ENCODE results near the gene NADK.
"Not testable (repeated sequence)": the region's sequence is repeated elsewhere in the genome, so short reads cannot be mapped to it uniquely, and the experiment has no call there.

Gene NADK

DNA sequence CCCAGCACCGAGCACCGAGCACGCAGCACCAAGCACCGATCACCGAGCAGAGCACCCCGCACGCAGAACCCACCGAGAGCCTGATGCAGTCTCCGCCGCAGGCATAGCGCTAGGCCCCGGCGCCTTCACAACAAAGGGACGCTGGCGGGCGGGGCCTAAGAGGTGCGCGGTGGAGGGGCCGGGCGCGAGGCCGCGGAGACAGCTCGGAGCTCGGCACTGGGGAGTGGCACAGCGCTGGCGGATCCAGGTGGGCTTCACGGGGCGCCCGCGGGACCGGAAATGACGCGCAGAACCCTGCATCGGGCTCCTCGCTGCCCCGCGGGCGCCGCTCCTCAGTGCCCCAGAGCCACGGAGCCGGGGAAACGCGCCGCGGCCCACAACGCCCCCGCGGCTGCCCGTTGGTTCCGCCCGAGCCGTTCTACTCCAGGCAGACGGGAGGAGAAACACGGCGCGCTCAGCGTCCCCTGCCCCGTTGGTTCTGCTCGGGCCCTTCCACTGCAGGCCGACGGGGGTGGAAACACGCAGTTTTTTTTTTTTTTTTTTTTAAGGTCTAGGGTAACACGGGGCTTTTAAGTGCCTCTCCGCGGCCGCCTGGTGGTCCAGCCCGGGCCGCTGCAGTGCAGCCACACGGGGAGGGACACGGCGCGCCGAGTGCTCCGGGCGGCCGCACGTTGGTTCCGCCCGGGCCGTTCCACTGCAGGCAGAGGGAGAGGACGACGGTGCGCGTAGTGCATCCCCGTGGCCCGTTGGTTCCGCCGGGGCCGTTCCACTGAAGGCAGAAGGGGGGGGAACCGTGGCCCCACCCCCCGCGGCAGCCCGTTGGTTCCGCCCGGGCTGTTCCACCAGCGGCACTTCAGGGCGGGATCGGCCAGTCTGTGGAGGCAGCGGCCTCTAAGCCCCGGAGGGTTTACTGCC is 32.4 kb downstream of the NADK start:
- DNase-seq, result peak; percentile 84

DNA sequence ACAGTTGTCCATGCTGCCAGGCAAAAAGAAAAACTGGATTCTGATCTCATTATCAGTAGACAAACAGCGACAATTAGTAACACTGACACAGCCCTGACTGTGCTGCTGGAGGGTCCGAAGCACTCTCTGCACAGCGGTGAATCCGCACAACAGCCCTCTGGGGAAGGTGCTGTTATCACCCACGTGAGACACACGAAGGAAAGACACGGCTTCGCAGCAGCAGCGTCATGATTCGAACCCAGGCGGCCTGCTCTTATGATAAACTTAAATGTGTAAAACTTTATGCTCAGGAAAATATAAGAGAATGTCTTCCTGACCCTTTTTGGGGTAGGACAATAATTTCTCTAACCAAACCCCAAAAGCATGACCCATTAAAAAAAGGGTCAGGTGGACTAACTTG is 35.7 kb downstream of the NADK start:
- DNase-seq, result not testable (repeated sequence)

DNA sequence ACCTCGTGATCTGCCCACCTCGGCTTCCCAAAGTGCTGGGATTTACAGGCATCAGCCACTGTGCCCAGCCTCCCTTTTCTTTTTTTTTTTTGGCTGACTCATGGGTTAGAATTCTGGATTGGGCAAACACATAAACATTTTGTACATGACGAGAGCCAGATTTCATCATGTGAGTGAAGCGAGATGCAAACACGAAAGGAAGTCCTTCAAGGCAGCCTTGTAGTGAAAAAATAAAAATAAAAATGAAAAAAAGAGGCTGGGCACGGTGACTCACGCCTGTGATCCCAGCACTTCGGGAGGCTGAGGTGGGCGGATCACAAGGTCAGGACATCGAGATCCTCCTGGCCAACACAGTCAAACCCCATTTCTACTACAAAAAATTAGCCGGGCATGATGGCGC is 37.3 kb downstream of the NADK start:
- DNase-seq, result not testable (repeated sequence)

DNA sequence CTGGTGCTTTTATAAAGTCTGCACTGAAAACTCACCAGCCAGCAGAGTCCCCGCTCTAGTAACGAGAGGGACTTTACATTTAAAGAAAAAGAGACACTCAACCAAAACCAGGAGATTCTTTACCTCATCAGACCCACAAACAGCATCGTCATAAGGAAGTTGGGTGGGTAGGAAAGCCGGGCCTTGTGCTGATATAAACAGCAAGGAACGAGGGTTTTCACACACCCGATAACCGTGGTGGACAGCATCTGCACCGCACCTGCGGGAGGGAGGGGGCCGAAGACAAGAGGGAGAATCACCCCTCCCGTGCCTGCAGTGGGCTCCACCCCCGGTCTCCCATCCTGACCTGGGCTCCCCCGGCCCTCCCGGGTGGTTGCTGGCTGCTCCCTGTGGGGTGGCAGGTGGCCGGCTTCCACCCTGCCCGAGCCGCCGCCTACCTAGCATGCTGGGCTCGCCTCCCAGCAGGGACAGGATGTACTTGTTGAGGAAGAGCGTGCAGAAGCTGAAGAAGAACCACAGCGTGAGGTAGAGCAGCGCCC is 39.4 kb downstream of the NADK start:
- not testable (repeated sequence) for DNase-seq

DNA sequence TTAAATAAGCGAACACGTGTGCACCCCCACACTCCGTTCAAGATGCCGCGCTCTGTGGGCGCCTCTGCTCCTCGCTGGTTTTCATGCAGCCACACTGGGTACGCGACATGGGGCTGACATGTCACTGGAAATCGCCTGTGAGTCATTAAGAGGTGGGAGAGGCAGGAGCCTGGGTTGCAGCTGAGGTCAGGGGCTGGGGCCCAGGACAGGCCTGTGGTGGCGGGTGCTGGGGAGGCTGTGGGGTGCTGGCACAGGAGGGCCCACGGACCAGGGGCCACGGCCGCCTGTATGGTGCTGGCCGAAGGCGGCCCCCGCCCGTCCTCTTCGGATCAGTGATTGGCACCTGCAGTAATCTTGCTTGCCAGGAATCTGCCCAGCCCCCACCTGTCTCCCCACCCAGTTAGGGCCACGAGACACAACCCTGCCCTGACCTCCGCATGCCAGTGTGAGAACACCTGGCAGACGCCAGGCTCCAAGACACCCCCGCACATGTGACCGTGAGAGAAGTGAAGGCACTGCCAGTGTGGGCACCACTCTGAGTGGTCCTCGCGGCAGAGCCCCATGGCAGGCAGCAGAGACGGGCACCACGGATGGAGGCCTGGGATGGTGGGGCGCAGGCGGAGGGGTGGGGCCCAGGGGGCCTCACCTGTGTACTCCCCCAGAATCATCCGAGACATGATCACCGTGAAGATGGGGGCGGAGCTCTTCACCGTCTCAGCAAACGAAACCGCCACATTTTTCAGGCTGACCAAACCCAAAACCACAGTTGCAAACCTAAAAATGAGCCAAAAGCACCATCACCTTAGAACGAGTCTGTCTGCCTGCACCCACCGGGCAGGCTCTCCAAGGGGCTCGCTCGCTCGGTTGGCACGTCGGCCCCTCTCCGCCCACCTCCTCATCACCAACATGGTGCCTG is 40.3 kb downstream of the NADK start:
- DNase-seq, result not testable (repeated sequence)

DNA sequence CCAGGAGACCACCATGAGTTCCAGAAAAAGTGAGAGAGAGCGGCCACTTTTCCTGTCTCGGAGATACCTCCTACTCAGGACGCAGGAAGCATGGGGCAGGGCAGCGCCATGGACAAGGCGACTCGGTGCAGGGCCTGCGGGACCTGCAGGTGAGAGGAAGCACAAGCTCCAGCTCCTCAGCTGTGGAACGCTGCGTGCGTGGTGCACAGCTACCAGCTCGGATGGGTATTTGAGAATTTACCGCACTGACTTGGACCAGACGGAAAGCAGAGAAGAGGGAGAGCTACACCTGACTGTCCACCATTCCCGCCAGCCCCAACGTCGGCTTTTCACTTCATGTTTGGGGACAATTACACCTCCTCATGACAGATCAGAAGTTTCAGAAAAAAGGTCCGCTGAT is 45.9 kb downstream of the NADK start:
- DNase-seq, result no peak

DNA sequence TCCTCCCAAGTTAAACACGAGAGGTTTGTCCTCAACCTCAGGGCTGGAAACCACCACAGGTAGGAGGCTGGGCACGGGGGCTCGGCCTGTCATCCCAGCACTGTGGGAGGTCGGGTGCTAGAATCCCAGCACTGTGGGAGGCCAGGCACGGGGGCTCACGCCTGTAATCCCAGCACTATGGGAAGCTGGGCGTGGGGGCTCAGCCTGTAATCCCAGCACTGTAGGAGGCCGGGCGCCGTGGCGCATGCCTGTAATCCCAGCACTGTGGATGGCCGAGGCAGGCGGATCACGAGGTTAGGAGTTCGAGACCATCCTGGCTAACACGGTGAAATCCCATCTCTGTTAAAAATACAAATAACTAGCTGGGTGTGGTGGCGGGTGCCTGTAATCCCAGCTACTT is 47.4 kb downstream of the NADK start:
- no peak for DNase-seq

DNA sequence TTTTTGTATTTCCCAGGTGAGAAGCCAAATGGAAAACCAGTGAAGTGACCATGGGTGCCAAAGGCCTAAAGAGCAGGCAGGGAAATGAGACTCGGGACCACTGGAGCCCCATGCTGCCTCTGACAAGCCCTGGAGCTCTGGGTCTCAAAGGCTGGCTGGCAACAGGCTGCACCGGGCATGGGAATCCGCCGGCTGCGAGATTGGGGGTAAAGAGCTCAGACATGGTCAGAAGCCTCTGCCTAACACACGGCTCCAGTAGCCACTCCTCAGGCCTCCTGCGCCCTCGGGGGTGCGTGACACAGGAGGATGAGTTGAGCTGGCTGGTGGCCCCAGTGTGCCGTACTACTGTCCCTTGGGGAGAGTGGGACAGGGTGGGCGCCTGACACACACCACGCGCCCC is 48.0 kb downstream of the NADK start:
- not testable (repeated sequence) for DNase-seq

DNA sequence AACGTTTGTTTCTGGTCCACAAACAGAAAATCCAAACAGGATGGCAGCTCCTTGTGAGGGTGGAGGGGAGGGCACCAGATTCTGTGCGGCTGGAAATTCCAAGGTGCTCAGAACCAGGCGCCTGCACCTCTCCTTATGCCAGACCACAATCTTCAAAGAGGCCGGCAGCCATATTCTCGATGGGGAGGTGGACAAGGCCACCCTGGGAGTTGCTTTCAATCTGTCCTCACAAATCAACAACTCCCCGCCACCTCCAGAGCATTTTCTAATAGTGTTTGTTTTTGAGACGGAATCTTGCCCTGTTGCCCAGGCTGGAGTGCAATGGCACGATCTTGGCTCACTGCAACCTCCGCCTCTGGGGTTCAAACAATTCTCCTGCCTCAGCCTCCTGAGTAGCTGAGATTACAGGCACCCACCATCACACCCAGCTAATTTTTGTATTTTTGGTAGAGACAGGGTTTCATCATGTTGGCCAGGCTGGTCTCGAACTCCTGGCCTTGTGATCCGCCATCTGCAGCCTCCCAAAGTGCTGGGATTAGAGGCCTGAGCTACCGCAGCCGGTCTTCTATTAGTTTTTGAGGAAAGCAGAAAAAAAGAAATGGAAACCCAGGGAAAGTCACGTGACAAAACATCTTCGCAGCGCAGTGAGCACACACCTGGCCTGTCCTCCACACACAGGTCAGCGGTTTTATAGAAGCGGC is 49.0 kb downstream of the NADK start:
- DNase-seq, result not testable (repeated sequence)

DNA sequence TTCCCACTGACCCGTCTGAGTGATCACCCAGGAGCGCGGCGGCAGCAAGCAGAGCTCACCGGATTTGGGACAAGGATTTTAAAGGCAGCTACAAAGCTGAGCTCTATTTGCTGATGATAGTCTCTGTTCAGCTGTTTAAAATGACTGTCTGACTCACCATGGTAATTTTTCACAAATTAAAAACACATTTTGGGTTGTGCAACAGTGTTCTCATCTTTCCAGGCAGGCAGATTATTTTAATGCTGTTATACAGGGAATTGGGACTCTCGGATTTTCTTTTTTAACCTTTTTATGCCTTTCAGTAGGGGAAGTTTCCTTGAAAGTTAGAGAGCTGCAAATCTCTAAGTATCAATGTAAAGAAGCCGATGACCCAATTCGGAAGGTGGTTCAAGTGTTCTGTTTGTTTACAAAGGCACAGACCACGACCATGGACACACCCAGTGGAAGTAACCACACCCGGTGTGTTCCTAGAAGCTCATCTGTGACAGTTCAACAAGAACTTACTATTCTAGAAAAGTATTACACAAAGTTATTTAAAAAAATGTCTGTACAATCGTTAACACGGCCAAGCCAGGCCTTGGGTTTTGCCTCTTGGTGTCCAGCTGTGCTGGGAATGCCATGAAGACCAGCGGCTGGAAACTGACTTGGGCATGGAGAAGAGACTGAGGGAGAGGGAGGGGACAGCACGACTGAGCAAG is 49.8 kb downstream of the NADK start:
- peak; percentile 82 for DNase-seq

DNA sequence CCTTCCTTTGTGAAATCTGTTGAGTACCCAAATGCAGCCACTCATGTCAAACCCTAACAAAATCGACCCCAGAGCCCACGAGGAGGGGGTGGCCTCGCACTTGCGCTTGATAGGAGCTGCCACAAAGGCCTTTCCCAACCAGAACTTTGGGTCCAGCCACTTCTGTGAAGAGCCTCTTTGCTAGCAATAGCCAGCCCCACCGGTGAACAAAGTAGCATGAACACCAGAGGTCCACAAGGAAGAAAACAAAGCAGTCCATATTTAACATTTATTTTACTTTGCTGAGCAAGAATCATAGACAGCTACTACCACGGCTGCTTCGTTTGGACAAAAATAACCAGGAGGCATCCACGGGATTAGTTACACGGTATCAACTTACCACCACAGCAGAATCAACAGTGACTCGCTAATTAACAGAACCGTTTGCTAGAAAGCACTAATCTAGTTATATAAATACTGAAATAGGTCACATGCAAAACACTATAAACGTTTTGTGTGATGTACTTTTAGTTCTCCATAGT is 51.1 kb downstream of the NADK start:
- DNase-seq, result not testable (repeated sequence)

DNA sequence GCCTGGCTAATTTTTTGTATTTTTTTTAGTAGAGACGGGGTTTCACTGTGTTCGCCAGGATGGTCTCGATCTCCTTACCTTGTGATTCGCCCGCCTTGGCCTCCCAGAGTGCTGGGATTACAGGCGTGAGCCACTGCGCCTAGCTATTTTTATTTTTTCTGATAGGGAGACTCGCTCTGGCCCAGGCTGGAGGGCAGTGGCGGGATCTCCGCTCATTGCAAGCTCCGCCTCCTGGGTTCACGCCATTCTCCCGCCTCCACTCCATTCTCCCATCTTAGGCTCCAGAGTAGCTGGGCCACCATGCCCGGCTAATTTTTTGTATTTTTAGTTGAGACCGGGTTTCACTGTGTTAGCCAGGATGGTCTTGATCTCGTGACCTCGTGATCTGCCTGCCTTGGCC is 52.2 kb downstream of the NADK start:
- DNase-seq, result not testable (repeated sequence)

DNA sequence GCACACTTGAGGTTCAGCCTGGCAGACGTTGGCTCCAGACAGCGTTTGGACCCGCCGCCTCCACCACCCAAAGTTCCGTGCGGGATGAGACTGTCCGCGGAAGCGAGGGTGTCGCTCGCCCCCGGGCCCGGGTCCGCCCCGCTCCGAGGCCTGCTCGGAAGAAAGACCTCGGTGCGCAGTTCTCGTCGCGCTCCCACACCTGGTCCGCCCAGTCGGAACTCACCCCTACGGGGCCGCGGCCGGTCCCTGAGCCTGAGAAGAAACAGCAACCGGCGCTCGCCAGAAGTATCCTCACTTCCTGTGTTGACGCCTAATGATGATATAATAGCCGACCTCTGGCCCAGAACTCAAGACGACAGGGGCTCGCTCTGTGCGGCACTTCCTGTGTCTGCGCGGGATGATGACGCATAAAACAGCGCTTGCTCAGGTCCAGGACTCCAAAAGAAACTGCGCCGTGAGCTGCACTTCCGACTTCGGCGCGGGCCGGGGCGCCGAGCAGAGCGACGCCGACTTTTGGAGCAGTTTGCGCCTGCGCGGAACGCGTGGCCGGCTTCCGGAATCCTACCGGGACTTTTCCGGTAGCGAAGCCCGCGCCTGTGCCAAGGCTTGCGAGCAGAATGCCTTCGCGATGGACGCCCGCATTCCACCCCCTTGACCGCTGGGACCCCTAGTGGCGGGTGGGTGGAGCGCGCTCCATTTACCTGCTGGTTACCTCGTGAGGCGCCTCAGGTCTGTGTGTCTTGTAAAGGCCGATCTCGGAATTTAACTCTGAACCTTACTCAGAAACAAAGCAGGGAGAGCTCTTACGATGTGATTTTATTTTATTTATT is 54.0 kb downstream of the NADK start, which contains the start of gene CDK11A:
CDK11A (minus strand) TSS at position 323 of the 830 bp plus-strand sequence. CDS start 1,539 bp downstream, outside the sequence.
- peak; percentile 99 for DNase-seq

DNA sequence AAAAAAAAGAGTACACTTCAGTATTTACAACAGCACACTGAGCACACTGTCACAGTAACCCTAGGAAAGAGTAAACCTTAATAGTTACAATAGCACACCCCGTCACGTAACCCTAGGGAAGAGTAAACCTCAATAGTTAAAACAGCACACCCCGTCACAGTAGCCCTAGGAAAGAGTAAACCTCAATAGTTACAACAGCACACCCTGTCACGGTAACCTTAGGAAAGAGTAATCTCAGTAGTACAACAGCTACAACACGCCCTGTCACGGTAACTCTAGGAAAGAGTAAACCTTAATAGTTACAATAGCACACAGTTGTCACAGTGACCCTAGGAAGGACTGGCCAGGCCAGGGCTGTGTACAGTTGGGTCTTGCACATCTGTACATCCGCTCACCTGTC is 57.1 kb downstream of the NADK start:
- DNase-seq, result no peak

DNA sequence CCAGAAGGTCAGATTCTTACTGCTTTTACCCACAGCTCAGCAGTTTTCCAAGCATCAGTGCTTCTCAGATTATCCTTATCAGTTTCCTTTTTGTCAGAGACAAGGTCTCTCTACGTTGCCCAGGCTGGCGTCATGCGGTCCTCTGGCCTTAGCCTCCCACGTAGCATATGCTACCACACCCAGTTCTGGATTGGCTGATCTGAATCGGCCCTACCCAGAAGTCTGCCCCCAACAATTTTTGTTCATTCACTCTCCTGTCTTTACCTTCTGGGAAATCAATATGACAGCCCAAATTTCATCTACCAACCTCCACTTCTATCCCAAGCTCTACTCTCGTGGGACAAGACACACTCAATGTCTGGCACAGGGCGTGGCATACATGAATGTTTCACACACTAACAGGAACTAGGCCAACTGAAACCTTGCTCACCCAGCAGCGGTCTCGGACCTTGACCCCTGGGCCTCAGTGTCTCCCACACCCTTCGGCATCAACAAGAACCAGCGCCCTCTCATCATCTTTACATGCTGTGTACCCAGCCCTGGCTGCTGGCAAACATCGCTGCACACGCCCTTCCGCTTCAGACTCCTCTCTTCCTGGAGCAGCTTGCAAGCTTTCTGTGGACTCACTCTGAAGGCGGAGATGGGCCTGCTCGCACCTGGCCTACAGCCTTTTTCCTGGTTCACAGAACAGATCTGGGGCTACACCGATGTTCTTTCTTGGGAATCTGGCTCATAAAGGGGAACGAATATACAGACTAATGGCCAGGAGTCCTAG is 63.0 kb downstream of the NADK start:
- DNase-seq, result not testable (repeated sequence)

DNA sequence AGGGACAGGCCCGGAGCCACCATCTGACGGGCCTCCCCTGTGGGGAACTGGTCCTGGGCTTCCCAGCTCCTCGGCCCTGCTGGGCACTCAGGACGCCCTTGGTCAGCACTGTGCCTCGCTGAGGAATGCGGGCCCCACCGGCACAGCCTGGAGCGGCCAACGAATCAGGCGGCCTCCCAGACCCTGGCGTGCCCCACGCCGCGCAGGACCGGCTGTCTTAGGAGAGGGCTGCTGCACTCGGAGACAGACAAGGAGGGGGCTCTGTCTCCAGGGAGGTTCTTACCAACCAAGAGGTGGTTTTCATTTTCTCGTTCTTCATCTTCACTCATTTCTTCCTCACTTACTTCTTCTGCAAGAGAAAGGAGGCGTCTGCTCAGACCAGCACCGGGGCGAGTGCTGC is 70.4 kb downstream of the NADK start:
- not testable (repeated sequence) for DNase-seq

DNA sequence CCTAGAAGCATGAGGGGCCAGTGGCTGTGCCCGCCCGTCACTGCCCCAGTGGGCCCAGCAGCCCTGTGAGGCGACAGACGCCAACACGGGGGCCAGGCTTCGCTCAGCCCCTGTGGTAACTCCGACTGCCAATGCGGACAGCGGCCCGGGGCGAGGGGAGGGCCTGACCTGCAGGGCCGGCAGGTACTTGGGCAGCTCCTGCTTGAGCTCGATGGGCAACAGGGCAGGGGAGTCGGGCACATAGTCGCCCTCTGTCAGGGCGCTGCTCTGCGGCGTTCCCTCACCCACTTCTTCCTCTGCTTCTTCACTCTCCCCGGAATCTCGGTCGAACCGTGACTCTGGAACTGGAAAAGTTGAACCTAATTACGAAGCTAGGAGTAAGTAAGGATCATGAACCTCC is 71.0 kb downstream of the NADK start:
- not testable (repeated sequence) for DNase-seq

DNA sequence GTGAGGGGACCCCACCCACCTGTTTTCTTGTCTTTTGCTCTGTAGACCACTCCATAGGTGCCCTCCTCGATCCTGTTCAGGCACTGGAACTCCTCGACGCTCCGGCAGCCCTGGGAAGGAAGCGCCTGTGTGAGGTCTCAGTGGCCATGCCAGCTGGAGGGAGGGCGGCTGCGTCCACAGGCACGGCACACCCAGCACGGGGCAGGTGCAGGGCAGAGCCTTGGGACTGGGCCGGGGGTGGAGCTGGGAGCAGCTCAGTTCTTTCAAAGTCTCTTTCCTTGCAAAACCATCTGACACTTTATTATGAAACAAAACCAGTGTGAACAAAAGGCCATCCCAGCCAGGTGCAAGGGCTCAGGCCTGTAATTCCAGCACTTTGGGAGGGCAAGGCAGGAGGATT is 72.6 kb downstream of the NADK start:
- DNase-seq, result not testable (repeated sequence)

DNA sequence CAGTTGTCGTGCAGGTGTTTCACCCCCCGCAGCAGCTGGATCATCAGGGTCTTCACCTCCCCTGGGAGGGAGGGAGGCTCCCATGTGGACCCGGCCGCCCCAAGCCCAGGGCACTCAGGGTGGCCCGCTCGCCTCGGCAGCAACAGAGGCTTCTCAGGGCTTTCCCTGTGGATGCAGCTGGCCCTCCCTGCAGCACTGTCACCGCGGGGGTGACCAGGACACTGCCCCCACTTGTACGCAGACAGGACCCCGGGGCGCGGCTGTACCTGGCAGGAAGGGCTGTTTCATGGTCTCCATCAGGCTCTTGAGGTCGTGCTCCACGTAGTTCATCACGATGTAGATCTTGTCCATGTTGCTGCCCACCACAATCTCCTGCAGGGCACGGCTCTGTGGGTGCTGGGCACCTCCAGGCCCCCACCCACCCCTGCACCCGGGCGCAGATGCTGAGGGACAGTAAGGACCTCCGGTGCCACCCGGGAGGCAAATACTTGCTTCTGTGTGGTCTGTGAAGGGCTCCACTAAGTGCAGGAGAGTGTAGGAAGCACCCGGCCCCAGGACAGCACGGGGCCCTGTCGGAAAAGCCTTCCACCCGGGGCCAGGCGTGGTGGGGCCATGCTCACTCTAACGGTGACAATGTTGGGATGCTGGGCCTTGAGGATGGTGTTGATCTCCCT is 73.8 kb downstream of the NADK start:
- DNase-seq, result not testable (repeated sequence)

Measured in central memory CD4-positive, alpha-beta T cell (primary cell).